Stomach (tissue), 4 donors: ENCODE data around the gene NYAP2.

Experiments
- POLR2A ChIP-seq, 4 donors: fragments of 450-650 bp; IDR thresholded peaks; one replicate each; pipeline ENCODE4 v1.6.1; 2016; ENCODE audit warnings: antibody characterized with exemption in 4 of 4, control low read depth in 2 of 4, mild to moderate bottlenecking in 1 of 4, moderate library complexity in 1 of 4
- POLR2AphosphoS5 ChIP-seq, 3 donors: sonication (generic); formaldehyde crosslinking; IDR thresholded peaks; one replicate each; pipeline ENCODE4 v1.6.1; 2016; ENCODE audit warnings: antibody characterized with exemption in 3 of 3
- TF ChIP-seq, protein P1 (sequence below), 7 experiments: fragments of 450-650 bp in 4 of 7; fragments of 200-600 bp in 3 of 7; sonication (generic) in 3 of 7; IDR thresholded peaks; one replicate each; pipeline ENCODE4 v1.5.1; 2016 to 2019; ENCODE audit warnings: antibody characterized with exemption in 7 of 7, control low read depth in 2 of 7, mild to moderate bottlenecking in 1 of 7

DNA sequence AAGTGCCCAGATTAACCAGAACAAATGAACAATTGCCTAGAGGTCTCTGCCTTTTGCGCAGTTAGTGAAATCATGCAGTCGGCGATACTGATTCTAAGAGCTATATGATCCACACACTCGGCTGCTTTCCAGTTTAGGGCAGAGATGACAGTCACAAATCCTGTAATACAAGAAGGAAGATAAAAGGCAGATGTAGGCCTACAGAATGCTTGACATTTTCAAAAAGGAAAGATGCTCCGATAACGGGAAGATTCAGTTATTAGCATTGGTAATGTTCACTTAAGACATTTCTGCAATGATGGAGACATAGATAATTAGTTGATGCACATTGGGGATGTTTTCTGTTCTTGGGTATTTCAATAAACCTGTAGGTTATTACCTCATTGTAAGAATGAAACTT, 19.5 kb downstream of the NYAP2 start:
- TF ChIP-seq, protein P1, sequence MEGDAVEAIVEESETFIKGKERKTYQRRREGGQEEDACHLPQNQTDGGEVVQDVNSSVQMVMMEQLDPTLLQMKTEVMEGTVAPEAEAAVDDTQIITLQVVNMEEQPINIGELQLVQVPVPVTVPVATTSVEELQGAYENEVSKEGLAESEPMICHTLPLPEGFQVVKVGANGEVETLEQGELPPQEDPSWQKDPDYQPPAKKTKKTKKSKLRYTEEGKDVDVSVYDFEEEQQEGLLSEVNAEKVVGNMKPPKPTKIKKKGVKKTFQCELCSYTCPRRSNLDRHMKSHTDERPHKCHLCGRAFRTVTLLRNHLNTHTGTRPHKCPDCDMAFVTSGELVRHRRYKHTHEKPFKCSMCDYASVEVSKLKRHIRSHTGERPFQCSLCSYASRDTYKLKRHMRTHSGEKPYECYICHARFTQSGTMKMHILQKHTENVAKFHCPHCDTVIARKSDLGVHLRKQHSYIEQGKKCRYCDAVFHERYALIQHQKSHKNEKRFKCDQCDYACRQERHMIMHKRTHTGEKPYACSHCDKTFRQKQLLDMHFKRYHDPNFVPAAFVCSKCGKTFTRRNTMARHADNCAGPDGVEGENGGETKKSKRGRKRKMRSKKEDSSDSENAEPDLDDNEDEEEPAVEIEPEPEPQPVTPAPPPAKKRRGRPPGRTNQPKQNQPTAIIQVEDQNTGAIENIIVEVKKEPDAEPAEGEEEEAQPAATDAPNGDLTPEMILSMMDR (IDR thresholded peaks at IDR 0.05): no peak
- TF ChIP-seq POLR2AphosphoS5 (IDR thresholded peaks at IDR 0.05): no peak
- TF ChIP-seq POLR2A (IDR thresholded peaks at IDR 0.05): no peak
